ENCODE measurements around the gene PMM2. TPM values are rescaled to one million over a fixed set of nuclear protein-coding genes. Genes with fewer than 3 reads are reported as not detected.
"Not testable (repeated sequence)": the region's sequence is repeated elsewhere in the genome, so short reads cannot be mapped to it uniquely, and the experiment has no call there.

The PMM2 gene
- total RNA-seq, 2 experiments from 2014 or later = 41.7 to 41.8 TPM

DNA sequence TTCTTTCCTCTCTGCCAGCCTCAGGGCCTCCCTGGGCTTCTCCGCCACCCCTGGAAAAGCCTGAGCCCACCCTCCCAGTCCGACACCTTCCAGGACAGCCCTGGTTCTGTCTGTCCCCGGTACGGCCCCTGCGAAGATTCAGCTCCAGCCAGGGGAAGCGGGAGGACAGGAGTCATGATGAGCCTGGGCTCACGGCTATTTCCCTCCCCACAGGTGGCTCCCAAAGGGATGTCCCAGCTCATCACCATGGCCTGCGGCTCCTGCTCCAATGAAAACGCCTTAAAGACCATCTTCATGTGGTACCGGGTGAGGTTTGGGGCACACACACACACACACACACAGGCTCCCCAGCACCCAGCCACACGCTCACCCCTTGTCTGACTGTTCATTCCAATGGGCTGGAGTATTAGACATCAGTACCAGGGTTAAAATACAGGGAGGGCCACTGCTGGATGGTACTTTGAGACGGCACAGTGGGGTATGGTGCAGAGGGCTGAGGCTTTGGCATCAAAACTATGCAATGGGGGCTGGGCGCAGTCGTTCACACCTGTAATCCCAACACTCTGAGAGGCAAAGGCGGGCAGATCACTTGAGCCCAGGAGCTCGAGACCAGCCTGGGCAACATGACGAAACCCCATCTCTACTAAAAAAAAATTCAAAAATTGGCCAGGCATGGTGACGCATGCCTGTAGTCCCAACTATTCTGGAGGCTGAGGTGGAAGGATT lies 33.0 kb upstream of the PMM2 start:
- no peak for DNase-seq
- H3K4me1 Mint-ChIP-seq = no peaks in the 10 kb centered on the region
- ChIA-PET CTCF (interaction anchor here (0.9 kb wide), 1 partner anchor 698 kb away, joined by 3 read pairs; no protein-coding TSS in a partner anchor), POLR2A (no interaction called here)
- H3K4me3 Mint-ChIP-seq = no peak overlapping the region
- no peaks in the 10 kb centered on the region for H3K9me3 Mint-ChIP-seq
- H3K27ac Mint-ChIP-seq = no peak overlapping the region
- H3K27me3 Mint-ChIP-seq = no peaks in the 10 kb centered on the region
- H3K36me3 Mint-ChIP-seq (ENCODE audit: low read depth) = no peaks in the 10 kb centered on the region

DNA sequence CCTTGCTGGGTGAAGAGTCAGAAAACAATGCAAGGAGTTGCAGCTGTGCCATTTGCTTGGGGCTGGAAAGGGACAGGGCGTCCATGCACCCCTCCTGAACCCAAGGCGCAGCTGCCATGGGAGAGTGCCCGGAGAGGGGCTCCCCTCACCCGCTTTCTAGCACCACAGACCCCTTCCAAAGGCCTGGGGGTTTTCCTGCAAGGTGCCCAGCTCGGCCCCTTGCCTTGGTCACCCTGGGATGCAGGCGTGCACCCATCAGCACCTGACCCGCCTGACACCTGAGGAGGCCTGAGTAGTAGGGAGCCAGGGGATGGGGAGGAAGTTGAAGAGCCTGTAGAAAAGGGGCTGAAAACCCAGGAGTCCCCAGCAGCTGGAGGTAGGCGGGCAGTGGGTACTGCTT lies 30.5 kb upstream of the PMM2 start:
- Mint-ChIP-seq H3K27ac (no peak overlapping the region), H3K4me3 (no peak overlapping the region), H3K4me1 (no peaks in the 10 kb centered on the region), H3K36me3 (ENCODE audit: low read depth) (no peaks in the 10 kb centered on the region), H3K9me3 (no peaks in the 10 kb centered on the region), H3K27me3 (no peaks in the 10 kb centered on the region)
- no peak for DNase-seq
- CTCF ChIA-PET = no interaction called here
- POLR2A ChIA-PET = no interaction called here

- H3K4me1 Mint-ChIP-seq = no peaks in the 10 kb centered on the region
- no peaks in the 10 kb centered on the region for H3K27me3 Mint-ChIP-seq
- no peak for DNase-seq
- H3K9me3 Mint-ChIP-seq = no peaks in the 10 kb centered on the region
- H3K4me3 Mint-ChIP-seq = no peak overlapping the region
- POLR2A ChIA-PET = no interaction called here
- CTCF ChIA-PET = no interaction called here
- no peak overlapping the region for H3K27ac Mint-ChIP-seq
- H3K36me3 Mint-ChIP-seq (ENCODE audit: low read depth) = no peaks in the 10 kb centered on the region
These were observed 29.4 kb upstream of the PMM2 start for GRCh38 chr16:8768283-8768682.

DNA sequence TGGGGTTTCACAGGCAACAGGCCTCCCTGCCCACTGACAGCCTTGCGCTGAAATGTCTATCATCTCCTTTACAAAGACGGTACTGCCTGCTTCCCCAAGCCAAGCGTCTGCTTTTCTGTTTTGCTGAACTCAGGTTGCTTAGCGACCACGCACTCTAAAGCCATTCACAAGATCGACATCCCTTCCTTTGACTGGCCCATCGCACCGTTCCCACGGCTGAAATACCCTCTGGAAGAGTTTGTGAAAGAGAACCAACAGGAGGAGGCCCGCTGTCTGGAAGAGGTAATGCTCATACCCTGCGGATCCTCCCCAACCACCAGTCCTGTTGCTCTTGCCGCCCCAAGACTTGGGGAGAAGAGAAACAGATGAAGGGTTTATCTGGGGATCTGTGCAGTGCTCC lies 28.9 kb upstream of the PMM2 start:
- DNase-seq = no peak
- no peaks in the 10 kb centered on the region for H3K36me3 Mint-ChIP-seq (ENCODE audit: low read depth)
- no peaks in the 10 kb centered on the region for H3K27me3 Mint-ChIP-seq
- H3K27ac Mint-ChIP-seq = no peak overlapping the region
- ChIA-PET CTCF (no interaction called here), POLR2A (no interaction called here)
- H3K4me3 Mint-ChIP-seq = no peak overlapping the region
- H3K4me1 Mint-ChIP-seq = no peaks in the 10 kb centered on the region
- H3K9me3 Mint-ChIP-seq = no peaks in the 10 kb centered on the region

DNA sequence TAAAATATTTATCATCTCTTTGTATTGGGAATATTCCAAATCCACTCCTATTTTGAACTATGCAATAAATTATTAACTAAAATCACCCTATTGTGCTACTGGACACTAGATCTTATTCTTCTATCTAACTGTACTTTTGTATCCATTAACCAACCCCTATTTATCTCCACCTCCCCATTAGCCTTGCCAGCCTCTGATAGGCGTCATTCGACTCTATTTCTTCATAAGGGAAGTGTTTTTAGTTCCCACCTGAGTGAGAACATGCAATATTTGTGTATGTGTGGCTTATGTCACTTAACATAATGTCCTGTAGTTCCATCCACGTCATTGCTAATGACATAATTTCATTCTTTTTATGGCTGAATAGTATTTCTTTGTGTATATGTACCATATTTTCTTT lies 24.1 kb upstream of the PMM2 start:
- no peak for DNase-seq
- Mint-ChIP-seq H3K36me3 (ENCODE audit: low read depth) (peaks cover 3% of the 10 kb centered on the region), H3K27me3 (no peaks in the 10 kb centered on the region), H3K9me3 (no peaks in the 10 kb centered on the region), H3K27ac (no peak overlapping the region), H3K4me3 (no peak overlapping the region), H3K4me1 (no peaks in the 10 kb centered on the region)
- ChIA-PET CTCF (no interaction called here), POLR2A (no interaction called here)

GRCh38 chr16:8774208-8774607 lies 23.4 kb upstream of the PMM2 start:
- Mint-ChIP-seq H3K4me1 (no peaks in the 10 kb centered on the region), H3K27me3 (no peaks in the 10 kb centered on the region), H3K27ac (no peak overlapping the region), H3K4me3 (no peak overlapping the region), H3K9me3 (no peaks in the 10 kb centered on the region), H3K36me3 (ENCODE audit: low read depth) (peaks cover 3% of the 10 kb centered on the region)
- no peak for DNase-seq
- ChIA-PET CTCF (interaction anchor here (1.4 kb wide), 1 partner anchor 235 kb away, joined by 4 read pairs; no protein-coding TSS in a partner anchor), POLR2A (no interaction called here)

GRCh38 chr16:8775359-8775758 lies 22.3 kb upstream of the PMM2 start:
- Mint-ChIP-seq H3K4me3 (no peak overlapping the region), H3K27me3 (no peaks in the 10 kb centered on the region)

DNA sequence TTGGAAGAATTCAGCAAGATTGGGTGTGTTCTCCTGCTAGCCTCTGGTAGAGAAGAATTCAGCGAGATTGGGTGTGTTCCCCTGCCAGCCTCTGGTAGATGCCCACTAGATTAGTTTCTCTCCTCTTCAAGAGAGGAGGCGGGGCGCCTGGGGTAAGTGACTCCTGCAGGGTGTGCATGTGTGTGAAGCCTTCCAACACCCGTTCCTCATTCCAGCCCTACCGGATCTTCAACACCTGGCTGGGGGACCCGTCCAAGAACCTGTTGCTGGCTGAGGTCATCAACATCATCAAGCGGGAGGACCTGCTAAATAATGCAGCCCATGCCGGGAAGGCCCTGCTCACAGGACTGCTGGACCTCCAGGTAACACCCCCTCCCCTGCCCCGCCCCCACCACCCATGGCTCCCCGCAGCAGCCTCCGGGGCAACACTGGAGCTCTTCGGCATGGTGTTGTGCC lies 21.5 kb upstream of the PMM2 start:
- H3K27ac Mint-ChIP-seq = no peak overlapping the region
- H3K27me3 Mint-ChIP-seq = no peaks in the 10 kb centered on the region
- no peaks in the 10 kb centered on the region for H3K4me1 Mint-ChIP-seq
- no peaks in the 10 kb centered on the region for H3K9me3 Mint-ChIP-seq
- POLR2A ChIA-PET = no interaction called here
- CTCF ChIA-PET = no interaction called here
- DNase-seq = no peak
- peaks cover 3% of the 10 kb centered on the region for H3K36me3 Mint-ChIP-seq (ENCODE audit: low read depth)
- no peak overlapping the region for H3K4me3 Mint-ChIP-seq

More at GRCh38 chr16:8775359-8775758, 22.3 kb upstream of the PMM2 start:
- no peak for DNase-seq
- peaks cover 3% of the 10 kb centered on the region for H3K36me3 Mint-ChIP-seq (ENCODE audit: low read depth)
- CTCF ChIA-PET = interaction anchor here (1.4 kb wide), 1 partner anchor 234 kb away, joined by 4 read pairs; no protein-coding TSS in a partner anchor
- no peaks in the 10 kb centered on the region for H3K4me1 Mint-ChIP-seq
- no peak overlapping the region for H3K27ac Mint-ChIP-seq
- POLR2A ChIA-PET = no interaction called here
- H3K9me3 Mint-ChIP-seq = no peaks in the 10 kb centered on the region

- H3K4me3 Mint-ChIP-seq = no peak overlapping the region
- DNase-seq = no peak
- no peaks in the 10 kb centered on the region for H3K27me3 Mint-ChIP-seq
- H3K9me3 Mint-ChIP-seq = no peaks in the 10 kb centered on the region
- CTCF ChIA-PET = interaction anchor here (0.6 kb wide), 1 partner anchor 222 kb away, joined by 3 read pairs; no protein-coding TSS in a partner anchor
- peaks cover 3% of the 10 kb centered on the region for H3K36me3 Mint-ChIP-seq (ENCODE audit: low read depth)
- H3K27ac Mint-ChIP-seq = no peak overlapping the region
- no peaks in the 10 kb centered on the region for H3K4me1 Mint-ChIP-seq
- POLR2A ChIA-PET = no interaction called here
These were observed 20.4 kb upstream of the PMM2 start for GRCh38 chr16:8777217-8777616.

DNA sequence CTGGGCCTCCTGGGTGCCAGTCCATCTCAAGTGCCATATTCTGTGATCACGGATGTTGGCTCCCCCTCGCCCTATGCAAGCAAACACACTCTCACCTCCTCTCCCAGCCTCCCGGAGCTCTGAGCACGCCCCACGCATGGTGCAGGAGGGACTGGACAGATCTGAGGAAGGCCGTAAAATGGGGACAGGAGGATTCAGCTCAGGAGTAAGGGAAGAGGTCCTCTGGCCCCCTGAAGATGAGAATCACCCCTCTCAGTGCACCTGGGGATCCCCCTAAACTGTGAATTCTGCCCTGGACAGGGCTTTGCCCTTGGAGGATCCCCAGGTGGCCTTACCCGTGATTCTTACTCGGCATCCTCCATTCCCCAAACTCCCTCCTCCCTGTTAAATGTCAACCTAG lies 15.8 kb upstream of the PMM2 start:
- CTCF ChIA-PET = no interaction called here

GRCh38 chr16:8782673-8783072 lies 15.0 kb upstream of the PMM2 start:
- H3K27me3 Mint-ChIP-seq = no peaks in the 10 kb centered on the region
- CTCF ChIA-PET = no interaction called here
- no peak overlapping the region for H3K4me3 Mint-ChIP-seq
- H3K4me1 Mint-ChIP-seq = no peaks in the 10 kb centered on the region
- H3K36me3 Mint-ChIP-seq (ENCODE audit: low read depth) = no peaks in the 10 kb centered on the region
- no peaks in the 10 kb centered on the region for H3K9me3 Mint-ChIP-seq
- H3K27ac Mint-ChIP-seq = no peak overlapping the region
- DNase-seq = no peak
- POLR2A ChIA-PET = no interaction called here

More for the DNA sequence above, 15.8 kb upstream of the PMM2 start:
- POLR2A ChIA-PET = no interaction called here
- no peak for DNase-seq
- no peak overlapping the region for H3K4me3 Mint-ChIP-seq
- peaks cover 3% of the 10 kb centered on the region for H3K36me3 Mint-ChIP-seq (ENCODE audit: low read depth)
- H3K27ac Mint-ChIP-seq = no peak overlapping the region
- no peaks in the 10 kb centered on the region for H3K27me3 Mint-ChIP-seq
- no peaks in the 10 kb centered on the region for H3K9me3 Mint-ChIP-seq
- no peaks in the 10 kb centered on the region for H3K4me1 Mint-ChIP-seq

DNA sequence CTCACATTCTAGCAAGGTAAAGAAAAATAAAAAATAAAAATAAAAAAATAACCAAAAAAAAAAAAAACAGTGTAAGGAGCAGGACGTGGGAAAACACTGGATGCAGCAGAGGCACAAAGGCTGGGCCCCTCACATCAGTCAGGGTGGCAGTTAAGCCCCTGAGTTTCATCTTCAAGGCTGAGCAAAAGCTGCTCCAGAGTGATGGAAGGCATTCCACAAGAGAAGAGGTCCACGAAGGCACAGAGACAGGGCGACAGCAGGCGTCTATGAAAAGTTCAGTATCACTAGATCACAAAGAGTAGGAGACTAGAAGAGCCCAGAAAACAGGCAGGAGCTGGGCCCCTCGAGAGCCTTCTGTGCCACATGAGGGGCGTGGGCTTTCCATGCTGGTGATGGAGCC lies 12.2 kb upstream of the PMM2 start:
- Mint-ChIP-seq H3K9me3 (no peaks in the 10 kb centered on the region), H3K27ac (no peak overlapping the region), H3K4me1 (no peaks in the 10 kb centered on the region), H3K36me3 (ENCODE audit: low read depth) (no peaks in the 10 kb centered on the region), H3K4me3 (no peak overlapping the region), H3K27me3 (no peaks in the 10 kb centered on the region)
- no peak for DNase-seq
- POLR2A ChIA-PET = no interaction called here
- CTCF ChIA-PET = interaction anchor here (1.0 kb wide), 1 partner anchor 95 kb away, joined by 3 read pairs; no protein-coding TSS in a partner anchor

GRCh38 chr16:8786316-8786715 lies 11.3 kb upstream of the PMM2 start:
- not testable (repeated sequence) for H3K27me3 Mint-ChIP-seq; H3K9me3 Mint-ChIP-seq; H3K4me1 Mint-ChIP-seq; DNase-seq; H3K27ac Mint-ChIP-seq; H3K4me3 Mint-ChIP-seq; H3K36me3 Mint-ChIP-seq (ENCODE audit: low read depth)
- CTCF ChIA-PET = interaction anchor here (1.0 kb wide), 1 partner anchor 94 kb away, joined by 3 read pairs; no protein-coding TSS in a partner anchor
- POLR2A ChIA-PET = interaction anchor here (3.0 kb wide), 1 partner anchor 11 kb away, joined by 13 read pairs; the partner anchor contains the start of genes PMM2 and TMEM186

DNA sequence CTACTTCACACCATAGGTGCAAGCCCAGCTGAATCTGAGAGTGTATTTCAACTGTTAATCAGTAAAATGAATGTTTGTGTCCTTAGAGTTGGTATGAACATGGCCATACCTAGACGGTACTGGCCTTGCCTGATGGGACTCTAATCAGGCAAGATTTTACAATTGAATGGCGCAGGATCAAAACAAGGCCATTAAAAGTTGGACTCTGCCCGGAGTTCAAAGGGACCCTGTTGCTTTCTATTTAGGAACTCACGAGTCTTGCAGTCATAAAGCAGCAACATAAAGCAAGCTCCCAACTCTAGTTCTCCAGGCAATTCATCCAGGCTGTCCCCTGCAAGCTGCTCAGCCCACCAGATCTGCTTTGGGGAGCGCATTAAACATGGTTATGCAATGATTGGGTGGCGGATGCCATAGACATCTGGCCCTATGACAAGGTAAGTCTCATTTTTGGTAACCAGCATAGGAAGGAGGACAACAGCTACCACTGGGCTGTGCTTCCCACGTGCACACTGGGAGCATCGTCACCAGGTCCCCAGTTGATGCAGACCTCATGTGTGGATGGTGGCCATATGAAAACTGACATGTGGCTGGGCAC lies 9.0 kb upstream of the PMM2 start:
- DNase-seq = no peak
- no peaks in the 10 kb centered on the region for H3K9me3 Mint-ChIP-seq
- H3K4me1 Mint-ChIP-seq = no peaks in the 10 kb centered on the region
- H3K27me3 Mint-ChIP-seq = no peaks in the 10 kb centered on the region
- H3K4me3 Mint-ChIP-seq = no peak overlapping the region
- ChIA-PET CTCF (interaction anchor here (1.0 kb wide), 1 partner anchor 8 kb away, joined by 3 read pairs; the partner anchor contains the start of genes PMM2 and TMEM186), POLR2A (interaction anchor here (3.0 kb wide), 1 partner anchor 9 kb away, joined by 13 read pairs; the partner anchor contains the start of genes PMM2 and TMEM186)
- no peak overlapping the region for H3K27ac Mint-ChIP-seq
- H3K36me3 Mint-ChIP-seq (ENCODE audit: low read depth) = no peaks in the 10 kb centered on the region

Data from activated CD4-positive, alpha-beta memory T cell treated with anti-CD3 and anti-CD28 coated beads, Interleukin-2, amount 10 ng/mL, durations not matched to agents 7 days and 5 days (primary cell).